GM12892 (cell line): Measurements from ENCODE around the gene CMTM4.

Experiments
- POLR2A ChIP-seq: IDR thresholded peaks from 2 replicates; pipeline ENCODE4 v1.6.1; 2011; ENCODE audit warnings: low read depth, low read length, control low read depth
- POLR2AphosphoS5 ChIP-seq: IDR thresholded peaks from 2 replicates; pipeline ENCODE4 v1.6.1; 2011; ENCODE audit warnings: low read depth, low read length, control low read depth
- TAF1 ChIP-seq: IDR thresholded peaks from 2 replicates; pipeline ENCODE4 v1.6.1; 2011; ENCODE audit warnings: low read depth, mild to moderate bottlenecking, control low read depth, low read length, borderline replicate concordance

DNA sequence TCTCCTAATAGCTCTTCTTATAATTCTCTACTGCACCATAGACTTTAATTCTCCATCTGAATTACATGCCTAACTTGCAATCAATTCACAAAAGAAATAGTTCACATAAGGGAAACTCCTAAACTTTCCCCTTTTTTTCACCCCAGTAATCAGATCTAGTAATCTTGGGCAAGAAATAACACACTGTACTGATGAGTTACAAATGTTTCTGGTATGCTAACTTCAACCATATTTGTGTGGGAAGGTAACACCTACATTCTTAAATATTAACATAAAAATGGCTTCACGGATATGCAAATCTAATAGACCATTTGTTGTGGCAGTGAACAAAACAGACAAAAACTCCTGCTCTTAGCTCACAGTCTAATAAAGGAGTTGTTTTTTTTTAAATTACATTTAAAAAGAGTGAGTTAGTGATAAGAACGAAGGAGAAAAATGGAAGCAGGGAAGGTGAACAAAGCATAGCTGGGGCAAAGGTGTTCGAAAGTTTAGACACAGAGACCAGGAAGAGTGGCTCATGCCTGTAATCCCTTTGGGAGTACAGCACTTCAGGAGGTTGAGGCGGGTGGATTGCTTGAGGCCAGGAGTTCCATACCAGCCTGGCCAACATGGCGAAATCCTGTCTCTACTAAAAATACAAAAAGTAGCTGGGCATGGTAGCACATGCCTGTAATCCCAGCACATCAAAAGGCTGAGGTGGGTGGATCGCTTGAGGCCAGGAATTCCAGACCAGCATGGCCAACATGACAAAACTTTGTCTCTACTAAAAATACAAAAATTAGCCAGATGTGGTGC lies 57.3 kb downstream of the CMTM4 start:
- TF ChIP-seq TAF1 (no peak), POLR2AphosphoS5 (no peak), POLR2A (no peak)
